GM18951 (cell line): ENCODE measurements around the gene TCHHL1.

Experiments
- POLR2A ChIP-seq: IDR thresholded peaks from 4 replicates; pipeline ENCODE4 v1.6.1; 2011; ENCODE audit warnings: mild to moderate bottlenecking; ENCODE audit not compliant: insufficient read length, insufficient read depth; ENCODE audit errors: extremely low read depth
- in situ Hi-C: fragments of 300-500 bp; cut with MboI; formaldehyde crosslinking; loops from one replicate; pipeline ENCODE4 v1.12.0; 2022; ENCODE audit warnings: low sequenced_read_pairs, mixed read lengths, inconsistent platforms; ENCODE audit not compliant: unreplicated experiment

The TCHHL1 gene

DNA sequence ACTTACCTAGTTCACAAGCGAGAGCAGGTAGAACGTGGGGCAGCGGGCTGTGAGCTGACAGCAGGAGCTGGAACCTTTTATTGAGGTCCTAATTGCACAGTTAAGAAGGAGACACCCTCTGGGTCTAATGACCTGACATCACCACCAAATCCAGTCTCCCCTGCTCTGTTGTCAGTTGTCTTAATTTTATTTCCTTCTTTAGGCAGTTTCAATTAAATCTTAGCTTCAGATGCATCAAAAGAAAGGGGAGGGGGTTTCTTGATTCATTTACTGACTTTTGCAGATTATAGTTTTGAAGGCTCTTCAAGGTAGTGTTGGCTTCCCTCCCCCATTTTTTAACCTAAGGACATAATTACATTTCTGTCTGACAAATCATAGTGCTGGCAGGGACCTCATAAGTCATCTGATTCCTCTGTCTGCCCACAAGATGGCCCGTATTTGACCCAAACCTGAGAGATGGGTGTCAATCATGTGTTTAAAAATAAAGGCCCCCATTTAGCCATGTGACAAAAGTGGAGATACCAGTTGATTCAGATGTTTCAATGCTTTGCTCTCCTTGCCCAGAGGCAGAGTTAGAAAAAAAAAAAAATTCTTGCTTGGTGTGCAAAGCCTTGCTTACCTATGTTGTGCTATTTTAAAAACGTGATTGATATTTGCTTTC is at the start of gene TCHHL1:
TCHHL1 (minus strand) TSS at position 51 of the 661 bp plus-strand sequence. CDS start 921 bp downstream, outside the sequence.
- in situ Hi-C loops: no loop called here
- no peak for TF ChIP-seq POLR2A

DNA sequence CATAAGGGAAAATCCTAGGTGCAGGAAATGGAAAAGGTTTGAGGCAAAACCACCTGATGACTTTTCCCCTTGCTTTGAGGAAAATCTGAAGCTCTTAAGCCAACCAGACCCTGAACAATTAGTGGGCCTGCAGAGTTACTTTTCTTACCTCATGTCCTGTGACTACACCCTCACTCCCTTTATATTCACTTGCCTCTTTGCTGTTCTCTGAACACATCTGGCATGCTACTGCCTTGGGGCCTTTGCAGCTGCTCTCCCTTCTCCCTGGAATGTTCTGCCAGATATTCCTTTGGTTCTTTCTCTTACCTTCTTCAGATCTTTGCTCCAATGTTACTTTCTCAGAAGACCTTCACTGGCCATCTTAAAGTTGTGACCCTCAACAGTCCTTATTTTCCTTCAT is 48.4 kb upstream of the TCHHL1 start:
- in situ Hi-C loops: no loop called here
- no peak for TF ChIP-seq POLR2A

DNA sequence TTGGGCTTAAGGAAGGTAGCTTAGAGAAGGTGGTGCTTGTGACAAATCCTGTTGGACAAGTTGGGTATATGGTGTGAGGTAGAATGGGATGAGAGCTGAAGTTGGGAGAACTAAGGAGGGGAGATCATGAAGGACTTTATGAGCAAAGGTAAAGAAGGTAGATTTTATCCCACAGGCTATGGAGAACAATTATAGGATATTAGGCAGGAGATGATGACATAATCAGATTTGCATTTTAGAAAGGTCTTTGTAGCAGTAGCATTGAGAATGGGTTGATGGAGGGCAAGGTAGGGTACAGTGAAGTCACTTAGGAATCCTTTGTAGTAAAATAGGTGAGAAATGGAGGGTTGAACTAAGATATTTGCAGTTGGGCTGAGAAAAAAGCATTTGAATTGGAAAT is 41.3 kb upstream of the TCHHL1 start:
- TF ChIP-seq POLR2A: no peak
- in situ Hi-C loops: no loop called here

DNA sequence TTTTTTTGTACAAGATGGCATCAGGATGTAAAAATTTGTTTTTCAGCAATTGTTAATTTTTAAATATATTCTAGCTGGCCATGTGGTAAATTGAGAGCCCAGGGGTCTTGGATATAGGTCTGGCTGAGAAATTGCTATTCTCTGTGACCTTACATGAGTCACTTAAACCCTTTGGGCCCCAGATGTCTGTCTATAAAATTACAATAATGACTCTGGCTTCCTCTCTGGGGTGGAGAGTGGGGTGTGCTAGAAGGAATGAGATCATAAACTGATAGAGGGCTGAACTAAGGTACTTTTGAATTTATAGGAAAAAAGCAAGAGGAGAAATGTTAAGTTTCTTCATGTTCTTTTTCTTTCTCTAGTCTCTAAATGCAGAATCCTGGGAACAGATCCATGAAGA is 38.8 kb upstream of the TCHHL1 start:
- no peak for TF ChIP-seq POLR2A
- in situ Hi-C loops: no loop called here

DNA sequence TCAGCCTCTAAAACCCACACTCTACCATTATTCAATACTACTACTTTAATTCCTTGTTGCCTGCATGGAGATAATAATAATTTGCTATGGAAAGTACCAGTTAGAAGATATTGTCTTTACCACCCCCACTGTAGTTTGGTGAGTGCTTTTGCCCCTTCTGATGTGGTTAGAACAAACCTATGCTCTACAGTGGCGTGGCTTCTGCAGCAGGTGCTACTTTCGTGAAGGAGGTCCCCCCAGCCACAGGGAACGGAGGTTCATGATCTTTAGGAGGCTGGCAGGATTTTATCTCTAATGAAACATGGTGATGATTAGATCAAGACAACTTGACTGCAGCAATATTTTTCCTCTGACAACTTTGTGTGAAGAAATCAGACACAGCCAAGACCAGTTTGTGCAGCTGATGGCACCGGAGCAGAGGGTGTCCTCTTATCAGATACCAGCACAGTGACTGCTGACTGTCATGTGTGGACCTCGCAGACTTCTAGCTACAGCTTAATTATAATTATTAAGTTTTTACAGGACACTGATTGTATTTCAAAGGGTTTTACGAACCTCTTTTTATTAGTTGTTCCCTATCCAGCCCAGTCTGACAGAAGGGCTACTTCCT is 37.1 kb upstream of the TCHHL1 start:
- in situ Hi-C loops: no loop called here
- TF ChIP-seq POLR2A: no peak

DNA sequence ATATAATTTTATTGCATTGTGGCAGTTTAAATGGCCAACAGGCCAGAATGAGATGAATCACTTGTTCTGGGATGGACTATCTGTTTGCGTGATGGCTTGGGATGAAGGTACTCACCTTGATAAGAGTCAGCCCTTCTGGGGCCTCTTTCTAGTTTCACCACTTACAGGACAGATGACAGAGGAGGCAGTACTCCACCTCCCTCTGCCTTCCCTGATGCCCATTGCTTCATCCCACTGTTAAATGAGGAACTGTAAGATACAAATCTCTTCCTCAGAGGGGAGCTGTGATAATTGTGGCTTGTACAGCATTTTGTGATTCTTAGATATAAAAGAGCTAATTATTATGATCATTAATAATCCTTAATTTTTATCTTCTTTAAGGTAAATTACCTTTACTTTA is 30.1 kb upstream of the TCHHL1 start:
- in situ Hi-C loops: no loop called here
- TF ChIP-seq POLR2A: no peak

DNA sequence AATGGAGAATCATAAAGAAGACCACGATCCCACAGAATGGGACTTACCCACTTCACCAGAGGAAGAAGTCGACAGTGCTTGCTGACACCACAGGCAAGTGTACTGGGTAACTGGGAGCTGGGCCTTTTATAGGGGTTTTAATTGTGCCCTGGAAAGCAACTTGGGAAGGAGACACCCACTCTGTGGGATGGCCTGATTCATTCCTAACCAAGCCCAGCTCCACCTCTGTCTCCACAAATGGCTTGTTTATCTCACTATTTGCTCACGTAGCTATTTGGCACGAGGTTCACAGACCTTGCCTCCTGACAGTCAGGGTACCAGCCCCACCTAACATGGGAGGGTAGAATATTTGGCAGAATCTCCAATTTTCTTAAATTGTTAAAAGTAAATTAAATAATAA is 26.5 kb upstream of the TCHHL1 start, which contains the start of gene TCHH:
TCHH (minus strand) TSS at position 101 of the 400 bp plus-strand sequence. CDS start 1,364 bp downstream, outside the sequence.
- no peak for TF ChIP-seq POLR2A
- in situ Hi-C loops: no loop called here

DNA sequence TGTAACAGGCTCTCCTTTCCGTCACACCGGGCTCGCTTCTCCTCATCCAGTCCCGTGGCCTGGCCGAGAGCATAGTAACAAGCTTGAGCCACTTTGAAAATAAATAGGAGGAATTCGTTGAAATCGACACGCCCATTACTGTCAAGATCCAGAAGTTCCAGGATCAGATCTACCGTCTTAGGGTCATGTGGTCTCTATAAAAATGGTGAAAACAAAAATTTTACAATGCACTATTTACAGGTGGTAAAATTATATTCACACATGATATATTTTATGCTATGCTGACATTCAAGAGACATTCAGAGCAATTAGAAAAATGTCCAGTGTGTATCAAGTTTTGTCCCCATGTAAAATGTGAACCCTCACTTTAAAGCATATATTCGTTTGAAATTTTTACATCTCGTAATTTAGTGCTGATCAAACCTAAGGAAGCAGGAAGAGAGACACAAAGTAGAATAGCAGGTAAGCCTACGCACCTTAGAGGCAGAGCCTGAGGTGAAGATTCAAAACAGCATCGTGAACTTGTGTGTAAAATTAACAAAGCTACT is 24.1 kb upstream of the TCHHL1 start:
- in situ Hi-C loops: no loop called here
- no peak for TF ChIP-seq POLR2A

DNA sequence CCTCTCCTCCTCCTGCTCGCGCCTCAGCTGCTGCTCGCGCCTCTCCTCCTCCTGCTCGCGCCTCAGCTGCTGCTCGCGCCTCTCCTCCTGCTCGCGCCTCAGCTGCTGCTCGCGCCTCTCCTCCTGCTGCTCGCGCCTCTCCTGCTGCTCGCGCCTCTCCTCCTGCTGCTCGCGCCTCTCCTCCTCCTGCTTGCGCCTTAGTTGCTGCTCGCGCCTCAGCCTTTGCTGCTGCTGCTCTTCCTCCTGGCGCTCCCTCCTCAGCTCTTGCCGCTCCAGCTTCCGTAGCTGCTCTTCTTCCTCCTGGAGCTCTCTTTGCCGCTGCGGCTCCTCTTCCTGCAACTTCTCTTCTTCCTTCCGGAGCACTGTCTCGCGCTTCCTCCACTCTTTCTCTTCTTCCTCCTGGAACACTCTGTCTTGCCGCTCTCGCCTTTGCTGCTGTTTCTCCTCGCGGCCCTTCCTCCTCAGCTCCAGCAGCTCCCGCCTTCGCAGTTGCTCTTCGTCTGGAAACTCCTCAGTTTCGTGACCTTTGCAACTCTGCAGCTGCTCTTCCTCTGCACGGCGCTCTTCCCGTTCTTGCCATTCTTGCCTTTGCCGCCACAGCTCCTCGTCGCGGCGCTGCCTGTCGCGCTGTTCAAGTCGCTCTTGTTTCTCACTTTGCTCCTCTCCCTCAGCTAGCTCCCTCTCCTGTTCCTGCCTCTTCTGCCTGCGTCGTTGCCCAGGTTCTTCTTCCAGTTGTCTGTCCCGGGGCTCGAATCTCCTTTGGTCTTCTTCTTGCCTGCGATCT is 23.4 kb upstream of the TCHHL1 start:
- no peak for TF ChIP-seq POLR2A
- in situ Hi-C loops: no loop called here

DNA sequence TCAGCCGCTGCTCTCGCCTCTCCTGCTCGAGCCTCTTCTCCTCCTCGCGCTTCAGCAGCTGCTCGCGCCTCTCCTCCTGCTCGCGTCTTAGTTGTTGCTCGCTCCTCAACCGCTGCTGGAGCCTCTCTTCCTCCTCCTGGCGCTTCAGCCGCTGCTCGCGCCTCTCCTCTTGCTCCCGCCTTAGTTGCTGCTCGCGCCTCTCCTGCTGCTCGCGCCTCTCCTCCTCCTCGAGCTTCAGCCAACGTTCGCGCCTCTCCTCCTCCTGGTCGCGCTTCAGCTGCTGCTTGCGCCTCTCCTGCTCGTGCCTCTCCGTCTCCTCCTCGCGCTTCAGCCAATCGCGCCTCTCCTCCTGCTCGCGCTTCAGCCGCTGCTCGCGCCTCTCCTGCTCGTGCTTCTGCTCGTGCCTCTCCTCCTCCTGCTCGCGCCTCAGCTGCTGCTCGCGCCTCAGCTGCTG is 22.7 kb upstream of the TCHHL1 start:
- TF ChIP-seq POLR2A: no peak

DNA sequence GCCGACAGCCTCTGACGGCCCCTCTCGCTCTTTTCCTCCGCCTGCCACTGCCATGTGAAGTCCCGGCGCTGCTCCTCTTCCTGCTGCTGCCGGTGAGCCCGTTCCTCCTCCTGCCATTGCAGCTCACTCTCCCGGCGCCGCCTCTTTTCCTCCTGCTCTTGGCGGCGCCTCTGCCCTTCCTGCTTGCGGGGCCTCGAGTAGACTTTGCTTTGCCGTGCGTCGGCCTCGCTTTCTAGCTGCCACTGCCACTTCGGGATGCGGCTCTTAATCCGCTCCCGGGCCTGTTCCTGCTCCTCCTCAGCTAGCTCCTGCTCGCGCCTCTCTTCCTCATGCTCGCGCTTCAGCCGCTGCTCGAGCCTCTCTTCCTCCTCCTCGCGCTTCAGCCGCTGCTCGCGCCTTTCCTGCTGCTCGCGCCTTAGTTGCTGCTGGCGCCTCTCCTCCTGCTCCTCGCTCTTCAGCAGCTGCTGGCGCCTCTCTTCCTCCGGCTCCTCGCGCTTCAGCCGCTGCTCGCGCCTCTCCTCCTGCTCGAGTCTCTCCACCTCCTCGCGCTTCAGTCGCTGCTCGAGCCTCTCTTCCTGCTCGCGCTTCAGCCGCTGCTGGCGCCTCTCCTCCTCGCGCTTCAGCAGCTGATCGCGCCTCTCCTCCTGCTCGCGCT is 22.1 kb upstream of the TCHHL1 start:
- TF ChIP-seq POLR2A: no peak
- in situ Hi-C loops: no loop called here

More for the DNA sequence above, 22.7 kb upstream of the TCHHL1 start:
- in situ Hi-C loops: no loop called here

DNA sequence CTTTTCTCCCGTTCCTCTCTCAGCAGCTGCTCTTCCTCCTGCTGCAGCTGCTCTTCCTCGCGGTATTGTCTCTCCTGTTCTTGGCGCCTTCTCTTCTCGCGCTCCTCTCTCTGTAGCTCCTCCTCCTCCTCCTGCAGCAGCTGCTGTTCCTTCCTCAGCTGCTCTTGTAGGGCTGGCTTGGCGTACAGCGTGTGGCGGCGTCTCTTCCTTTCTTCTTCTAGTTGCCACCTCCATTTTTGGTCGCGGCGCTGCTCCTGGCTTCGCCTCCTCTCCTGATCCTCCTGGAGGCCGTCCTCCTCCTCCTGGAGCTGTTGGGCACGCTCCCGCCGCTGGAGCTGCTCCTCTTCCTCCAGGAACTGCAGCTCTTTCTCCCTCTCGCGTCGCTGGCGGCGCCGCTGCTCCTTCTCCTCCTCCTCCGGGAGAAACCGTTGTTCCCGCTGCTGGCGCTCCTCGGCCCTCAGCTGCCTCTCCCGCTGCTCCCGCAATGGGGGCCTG is 21.5 kb upstream of the TCHHL1 start:
- in situ Hi-C loops: no loop called here
- TF ChIP-seq POLR2A: no peak

DNA sequence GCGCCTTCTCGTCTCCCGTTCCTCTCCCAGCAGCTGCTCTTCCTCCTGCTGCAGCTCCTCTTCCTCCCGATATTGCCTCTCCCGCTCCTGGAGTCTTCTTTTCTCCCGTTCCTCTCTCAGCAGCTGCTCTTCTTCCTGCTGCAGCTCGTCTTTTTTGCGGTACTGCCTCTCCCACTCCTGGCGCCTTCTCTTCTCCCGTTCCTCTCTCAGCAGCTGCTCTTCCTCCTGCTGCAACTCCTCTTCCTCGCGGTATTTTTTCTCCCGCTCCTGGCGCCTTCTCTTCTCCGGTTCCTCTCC is 21.1 kb upstream of the TCHHL1 start:
- no peak for TF ChIP-seq POLR2A
- in situ Hi-C loops: no loop called here

DNA sequence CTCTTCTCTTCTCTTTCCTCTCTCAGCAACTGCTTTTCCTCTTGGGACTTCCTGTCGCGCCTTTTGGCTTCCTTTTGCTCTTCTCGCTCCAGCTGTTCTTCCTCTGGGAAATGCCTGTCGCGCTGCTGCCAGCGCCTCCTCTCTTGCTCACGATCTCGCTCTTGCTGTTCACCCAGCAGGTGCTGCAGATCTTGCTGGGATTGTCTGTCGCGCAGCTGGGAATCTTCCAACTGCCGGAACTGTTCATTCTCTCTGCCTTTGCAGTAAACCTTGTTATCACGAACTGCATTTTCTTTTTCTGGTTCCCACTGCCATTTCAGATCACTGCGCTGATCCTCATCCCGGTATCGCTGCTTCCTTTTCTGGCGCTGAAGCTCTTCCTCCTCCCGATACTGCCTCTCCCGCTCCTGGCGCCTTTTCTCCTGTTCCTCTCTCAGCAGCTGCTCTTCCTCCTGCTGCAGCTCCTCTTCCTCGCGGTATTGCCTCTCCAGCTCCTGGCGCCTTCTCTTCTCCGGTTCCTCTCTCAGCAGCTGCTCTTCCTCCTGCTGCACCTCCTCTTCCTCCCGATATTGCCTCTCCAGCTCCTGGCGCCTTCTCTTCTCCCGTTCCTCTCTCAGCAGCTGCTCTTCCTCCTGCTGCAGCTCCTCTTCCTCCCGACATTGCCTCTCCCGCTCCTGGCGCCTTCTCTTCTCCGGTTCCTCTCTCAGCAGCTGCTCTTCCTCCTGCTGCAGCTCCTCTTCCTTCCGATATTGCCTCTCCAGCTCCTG is 20.6 kb upstream of the TCHHL1 start:
- in situ Hi-C loops: no loop called here
- TF ChIP-seq POLR2A: no peak
